ENCODE results near the gene PRRC2B. TPM values are rescaled to one million over a fixed set of nuclear protein-coding genes. Genes with fewer than 3 reads are reported as not detected.
"Not testable (repeated sequence)": the region's sequence is repeated elsewhere in the genome, so short reads cannot be mapped to it uniquely, and the experiment has no call there.

Gene PRRC2B
- total RNA-seq, 1 donor: 70.9 TPM

- no peaks in the 10 kb centered on the region for H3K27me3 ChIP-seq (ENCODE audit: insufficient read depth, low read length)
- H3K79me2 ChIP-seq (ENCODE audit: insufficient read depth, low read length): peaks cover 68% of the 10 kb centered on the region
- H2AFZ ChIP-seq (ENCODE audit: low read length): no peak overlapping the region
- no peak overlapping the region for H3K27ac ChIP-seq (ENCODE audit: low read depth, low read length)
- no peak for TF ChIP-seq CTCF (IDR thresholded peaks at IDR 0.05; ENCODE audit: extremely low read depth, low read depth, low read length)
- peaks cover 50% of the 10 kb centered on the region for H4K20me1 ChIP-seq (ENCODE audit: insufficient read depth, low read length)
- H3K4me1 ChIP-seq (ENCODE audit: insufficient read depth, low read length): no peaks in the 10 kb centered on the region
- DNase-seq (ENCODE audit: insufficient read length, low spot score, missing footprints): no peak
- no peak overlapping the region for H3K4me2 ChIP-seq (ENCODE audit: insufficient read depth, low read length)
- no peak overlapping the region for H3K4me3 ChIP-seq (ENCODE audit: insufficient read depth, low read length)
- H3K36me3 ChIP-seq (ENCODE audit: insufficient read depth, low read length): peaks cover 80% of the 10 kb centered on the region
- no peaks in the 10 kb centered on the region for H3K9me3 ChIP-seq (ENCODE audit: low read depth, low read length)
Observed at GRCh38 chr9:131468031-131468430, 74.1 kb downstream of the PRRC2B start.

DNA sequence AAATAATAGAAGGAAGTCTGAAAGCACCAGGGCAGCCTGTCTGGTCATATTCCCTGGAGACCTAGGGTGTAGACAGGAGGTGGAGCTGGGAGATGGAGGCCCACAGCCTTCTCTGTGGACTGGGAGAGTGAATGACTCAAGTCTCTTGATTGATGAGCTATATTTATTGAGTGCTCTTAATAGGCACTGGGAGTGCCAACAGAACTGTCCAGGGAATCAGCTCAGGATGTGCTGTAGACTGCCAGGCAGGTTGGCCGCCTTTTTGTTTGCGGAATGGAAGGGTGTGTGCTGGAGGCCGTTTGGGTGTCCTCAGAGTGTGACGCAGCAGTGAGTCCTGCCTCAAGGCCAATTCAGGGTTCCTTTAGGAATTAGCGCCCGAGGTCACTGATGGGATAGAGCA lies 75.5 kb downstream of the PRRC2B start:
- TF ChIP-seq CTCF (IDR thresholded peaks at IDR 0.05; ENCODE audit: extremely low read depth, low read depth, low read length): no peak
- Histone ChIP-seq H3K4me1 (ENCODE audit: insufficient read depth, low read length) (no peaks in the 10 kb centered on the region), H3K27ac (ENCODE audit: low read depth, low read length) (no peak overlapping the region), H3K27me3 (ENCODE audit: insufficient read depth, low read length) (no peaks in the 10 kb centered on the region), H3K9me3 (ENCODE audit: low read depth, low read length) (no peaks in the 10 kb centered on the region), H3K79me2 (ENCODE audit: insufficient read depth, low read length) (peaks cover 75% of the 10 kb centered on the region), H3K4me3 (ENCODE audit: insufficient read depth, low read length) (no peak overlapping the region), H2AFZ (ENCODE audit: low read length) (no peak overlapping the region), H3K36me3 (ENCODE audit: insufficient read depth, low read length) (peaks cover 82% of the 10 kb centered on the region), H3K4me2 (ENCODE audit: insufficient read depth, low read length) (no peak overlapping the region), H4K20me1 (ENCODE audit: insufficient read depth, low read length) (peaks cover 54% of the 10 kb centered on the region)
- DNase-seq (ENCODE audit: insufficient read length, low spot score, missing footprints): peak; percentile 89

DNA sequence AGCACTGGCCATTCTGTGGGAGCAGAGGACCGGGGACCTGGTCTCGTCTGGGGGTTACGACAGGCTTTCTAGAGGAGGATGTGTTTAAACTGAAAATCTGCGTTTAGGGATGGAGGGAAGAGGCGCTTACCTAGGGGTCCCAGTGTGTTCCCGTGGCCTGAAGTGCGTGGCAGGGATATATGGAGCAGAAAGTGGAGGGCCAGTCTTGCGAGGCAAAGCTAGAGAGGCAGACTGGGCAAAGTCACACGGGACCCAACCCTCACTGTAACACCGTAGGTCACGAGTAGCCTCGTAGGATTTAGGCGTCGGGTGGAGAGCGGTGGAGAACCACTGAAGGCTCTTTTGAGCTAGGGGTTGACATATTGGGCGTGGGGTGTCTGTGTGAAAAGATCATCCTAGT lies 76.1 kb downstream of the PRRC2B start:
- DNase-seq (ENCODE audit: insufficient read length, low spot score, missing footprints): no peak
- Histone ChIP-seq H3K27me3 (ENCODE audit: insufficient read depth, low read length) (no peaks in the 10 kb centered on the region), H2AFZ (ENCODE audit: low read length) (no peak overlapping the region), H3K9me3 (ENCODE audit: low read depth, low read length) (no peaks in the 10 kb centered on the region), H3K27ac (ENCODE audit: low read depth, low read length) (no peak overlapping the region), H3K4me1 (ENCODE audit: insufficient read depth, low read length) (no peaks in the 10 kb centered on the region), H3K36me3 (ENCODE audit: insufficient read depth, low read length) (peaks cover 82% of the 10 kb centered on the region), H3K79me2 (ENCODE audit: insufficient read depth, low read length) (peaks cover 75% of the 10 kb centered on the region), H4K20me1 (ENCODE audit: insufficient read depth, low read length) (peaks cover 52% of the 10 kb centered on the region), H3K4me3 (ENCODE audit: insufficient read depth, low read length) (no peak overlapping the region), H3K4me2 (ENCODE audit: insufficient read depth, low read length) (no peak overlapping the region)
- TF ChIP-seq CTCF (IDR thresholded peaks at IDR 0.05; ENCODE audit: extremely low read depth, low read depth, low read length): no peak

GRCh38 chr9:131470581-131470991 lies 76.7 kb downstream of the PRRC2B start:
- no peak overlapping the region for H3K4me2 ChIP-seq (ENCODE audit: insufficient read depth, low read length)
- no peak overlapping the region for H3K27ac ChIP-seq (ENCODE audit: low read depth, low read length)
- DNase-seq (ENCODE audit: insufficient read length, low spot score, missing footprints): no peak
- peaks cover 74% of the 10 kb centered on the region for H3K79me2 ChIP-seq (ENCODE audit: insufficient read depth, low read length)
- no peak for TF ChIP-seq CTCF (IDR thresholded peaks at IDR 0.05; ENCODE audit: extremely low read depth, low read depth, low read length)
- peaks cover 52% of the 10 kb centered on the region for H4K20me1 ChIP-seq (ENCODE audit: insufficient read depth, low read length)
- H3K9me3 ChIP-seq (ENCODE audit: low read depth, low read length): no peaks in the 10 kb centered on the region
- no peaks in the 10 kb centered on the region for H3K27me3 ChIP-seq (ENCODE audit: insufficient read depth, low read length)
- H3K36me3 ChIP-seq (ENCODE audit: insufficient read depth, low read length): peaks cover 82% of the 10 kb centered on the region
- H2AFZ ChIP-seq (ENCODE audit: low read length): no peak overlapping the region
- H3K4me1 ChIP-seq (ENCODE audit: insufficient read depth, low read length): no peaks in the 10 kb centered on the region
- H3K4me3 ChIP-seq (ENCODE audit: insufficient read depth, low read length): no peak overlapping the region

GRCh38 chr9:131472085-131472484 lies 78.2 kb downstream of the PRRC2B start:
- H3K36me3 ChIP-seq (ENCODE audit: insufficient read depth, low read length): peaks cover 89% of the 10 kb centered on the region
- not testable (repeated sequence) for H2AFZ ChIP-seq (ENCODE audit: low read length); H3K4me1 ChIP-seq (ENCODE audit: insufficient read depth, low read length); H3K4me3 ChIP-seq (ENCODE audit: insufficient read depth, low read length); H3K27me3 ChIP-seq (ENCODE audit: insufficient read depth, low read length); DNase-seq (ENCODE audit: insufficient read length, low spot score, missing footprints); H3K9me3 ChIP-seq (ENCODE audit: low read depth, low read length); H3K27ac ChIP-seq (ENCODE audit: low read depth, low read length); H3K4me2 ChIP-seq (ENCODE audit: insufficient read depth, low read length)
- peaks cover 77% of the 10 kb centered on the region for H3K79me2 ChIP-seq (ENCODE audit: insufficient read depth, low read length)
- peaks cover 63% of the 10 kb centered on the region for H4K20me1 ChIP-seq (ENCODE audit: insufficient read depth, low read length)

All from osteoblast (primary cell).